ENCODE measurements around the gene FOXP1.
"Not testable (repeated sequence)": the region's sequence is repeated elsewhere in the genome, so short reads cannot be mapped to it uniquely, and the experiment has no call there.

FOXP1 gene

GRCh38 chr3:71029770-71030169 is 553.8 kb downstream of the FOXP1 start:
- intact Hi-C loops (cut with DNase I), result no loop called here
- no peak for DNase-seq

DNA sequence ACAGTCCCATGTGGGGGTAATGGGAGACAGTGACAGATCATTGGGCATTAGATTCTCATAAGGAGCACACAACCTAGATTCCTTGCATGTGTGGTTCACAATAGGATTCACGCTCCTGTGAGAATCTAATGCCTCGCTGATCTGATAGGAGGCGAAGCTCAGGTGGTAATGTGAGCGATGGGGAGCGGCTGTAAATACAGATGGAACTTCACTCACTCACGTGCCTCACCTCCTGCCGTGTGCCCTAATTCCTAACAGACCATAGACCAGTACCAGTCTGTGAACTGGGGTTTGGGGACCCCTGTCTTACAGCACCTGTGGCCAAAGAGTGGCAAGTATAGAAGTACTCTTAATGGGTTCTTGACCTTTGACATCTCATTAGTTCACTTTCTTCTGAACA is 554.7 kb downstream of the FOXP1 start:
- no peak for DNase-seq
- intact Hi-C loops (cut with DNase I), result no loop called here

- intact Hi-C loops (cut with DNase I), result no loop called here
- no peak for DNase-seq
Measured at GRCh38 chr3:71028184-71028583, 555.3 kb downstream of the FOXP1 start.

- intact Hi-C loops (cut with DNase I), result no loop called here
- DNase-seq, result no peak
Measured at GRCh38 chr3:71026634-71027578, 556.6 kb downstream of the FOXP1 start.

DNA sequence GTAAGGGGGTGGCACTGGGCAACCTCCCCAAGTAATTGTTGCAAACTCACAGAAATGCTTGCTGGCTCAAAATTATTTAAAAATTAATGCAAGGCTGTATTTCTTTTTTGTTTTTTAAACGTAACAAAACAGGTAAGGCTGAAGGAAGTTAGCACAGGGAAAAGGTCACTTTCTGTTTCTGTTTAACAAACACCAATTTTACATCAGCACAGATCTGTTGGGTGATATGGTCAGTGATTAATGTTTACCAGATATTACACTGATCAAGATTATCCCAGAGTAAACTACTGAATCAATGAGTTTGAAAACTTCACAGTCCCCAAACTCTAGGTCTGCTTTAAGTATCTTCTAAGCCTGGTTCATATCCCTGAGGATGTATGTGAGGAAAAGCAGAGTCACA is 558.0 kb downstream of the FOXP1 start:
- DNase-seq, result no peak
- intact Hi-C loops (cut with DNase I), result no loop called here

GRCh38 chr3:71025010-71025409 is 558.5 kb downstream of the FOXP1 start:
- intact Hi-C loops (cut with DNase I), result no loop called here
- DNase-seq, result no peak

- peak in 24 of 42 donors; percentile 35 to 82 (median 56) for DNase-seq
- intact Hi-C loops (cut with DNase I), result no loop called here
Measured at GRCh38 chr3:71022551-71023335, 560.8 kb downstream of the FOXP1 start.

DNA sequence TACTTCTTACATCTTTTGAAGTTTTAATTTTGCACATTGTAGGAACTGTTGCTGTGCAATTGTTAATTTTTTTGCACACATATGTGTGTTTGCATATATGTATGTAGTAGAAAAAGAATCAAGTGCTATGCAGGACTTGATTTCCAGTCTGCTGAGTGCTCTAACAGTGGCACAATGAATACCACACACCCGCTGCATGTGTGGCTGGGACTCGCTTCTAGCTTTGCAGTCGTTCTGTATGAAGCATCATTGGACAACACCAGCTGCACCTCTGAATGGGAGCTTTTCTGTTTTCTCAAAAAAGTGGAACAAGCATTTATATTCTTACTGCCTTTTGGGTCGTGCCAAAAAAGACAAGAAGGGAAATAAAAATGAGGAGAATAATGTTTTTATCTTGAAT is 564.7 kb downstream of the FOXP1 start:
- intact Hi-C loops (cut with DNase I), result loop anchor here (10.0 kb wide), 1 partner anchor 566 kb away; the partner anchor contains the start of gene FOXP1
- peak in 40 of 42 donors; percentile 30 to 82 (median 65) for DNase-seq

GRCh38 chr3:71016178-71016845 is 567.2 kb downstream of the FOXP1 start:
- DNase-seq, result no peak
- intact Hi-C loops (cut with DNase I), result loop anchor here (10.0 kb wide), 1 partner anchor 568 kb away; the partner anchor contains the start of gene FOXP1

DNA sequence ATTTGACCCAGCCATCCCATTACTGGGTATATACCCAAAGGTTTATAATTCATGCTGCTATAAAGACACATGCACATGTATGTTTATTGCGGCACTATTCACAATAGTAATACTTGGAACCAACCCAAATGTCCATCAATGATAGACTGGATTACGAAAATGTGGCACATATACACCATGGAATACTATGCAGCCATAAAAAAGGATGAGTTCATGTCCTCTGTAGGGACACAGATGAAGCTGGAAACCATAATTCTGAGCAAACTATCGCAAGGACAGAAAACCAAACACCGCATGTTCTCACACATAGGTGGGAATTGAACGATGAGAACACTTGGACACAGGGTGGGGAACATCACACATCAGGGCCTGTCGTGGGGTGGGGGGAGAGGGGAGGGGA is 568.9 kb downstream of the FOXP1 start:
- DNase-seq, result not testable (repeated sequence)
- intact Hi-C loops (cut with DNase I), result loop anchor here (10.0 kb wide), 1 partner anchor 570 kb away; the partner anchor contains the start of gene FOXP1

DNA sequence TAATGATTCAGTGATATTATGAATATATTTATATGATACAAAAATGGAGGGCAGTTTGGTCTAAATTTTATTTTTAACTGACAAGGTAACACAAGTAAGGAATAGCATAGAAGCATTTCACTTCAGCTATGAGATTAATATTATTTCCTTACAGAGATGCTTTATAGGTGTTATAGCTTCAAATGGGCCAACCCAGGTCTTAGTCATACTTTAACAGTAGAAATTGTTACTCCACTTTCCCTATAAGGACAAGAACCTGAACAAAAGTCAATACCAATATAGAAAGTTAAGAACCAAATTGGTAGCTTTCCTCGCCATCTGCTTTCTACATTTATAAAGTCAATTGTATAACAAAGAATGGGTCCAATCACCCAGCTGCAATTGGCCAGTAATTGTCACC is 570.6 kb downstream of the FOXP1 start:
- DNase-seq, result no peak
- intact Hi-C loops (cut with DNase I), result loop anchor here (10.0 kb wide), 1 partner anchor 572 kb away; the partner anchor contains the start of gene FOXP1

- no peak for DNase-seq
- intact Hi-C loops (cut with DNase I), result loop anchor here (10.0 kb wide), 1 partner anchor 573 kb away; the partner anchor contains the start of gene FOXP1
Measured at GRCh38 chr3:71011565-71012287, 571.8 kb downstream of the FOXP1 start.

DNA sequence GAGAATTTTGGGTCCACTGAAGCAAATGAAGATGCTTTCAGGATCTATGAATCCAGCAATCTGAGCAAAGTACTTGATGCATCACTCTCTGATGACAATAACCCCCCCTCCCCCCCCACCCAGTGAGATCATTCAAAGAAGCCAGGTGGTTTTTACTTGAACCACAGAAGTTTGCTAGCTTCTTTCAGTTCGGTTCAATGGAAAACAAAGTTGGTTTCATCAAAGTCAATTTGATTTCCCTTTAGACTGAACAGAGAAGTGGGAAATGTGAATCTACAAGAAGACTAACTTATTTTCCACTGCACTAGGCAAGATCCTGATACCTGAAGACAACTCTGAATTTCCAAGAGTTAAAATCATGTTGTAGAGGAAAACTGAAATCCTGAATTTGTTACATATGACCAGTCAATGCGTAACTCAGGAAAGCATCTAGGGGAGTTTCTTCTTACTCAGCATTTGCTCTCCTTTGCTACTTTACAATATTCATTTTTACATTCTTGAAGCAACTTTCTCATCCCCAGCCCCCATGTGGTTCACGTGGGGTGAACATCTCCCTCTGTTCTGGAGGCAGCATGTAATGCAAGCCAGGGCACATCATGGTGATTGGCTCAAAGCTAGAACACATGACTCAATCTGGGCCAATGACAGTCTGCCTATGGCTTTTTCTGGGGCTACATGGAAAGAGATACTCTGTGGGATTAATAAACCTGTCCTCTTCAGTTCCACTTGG is 572.6 kb downstream of the FOXP1 start:
- intact Hi-C loops (cut with DNase I), result loop anchor here (10.0 kb wide), 1 partner anchor 574 kb away; the partner anchor contains the start of gene FOXP1
- no peak for DNase-seq

DNA sequence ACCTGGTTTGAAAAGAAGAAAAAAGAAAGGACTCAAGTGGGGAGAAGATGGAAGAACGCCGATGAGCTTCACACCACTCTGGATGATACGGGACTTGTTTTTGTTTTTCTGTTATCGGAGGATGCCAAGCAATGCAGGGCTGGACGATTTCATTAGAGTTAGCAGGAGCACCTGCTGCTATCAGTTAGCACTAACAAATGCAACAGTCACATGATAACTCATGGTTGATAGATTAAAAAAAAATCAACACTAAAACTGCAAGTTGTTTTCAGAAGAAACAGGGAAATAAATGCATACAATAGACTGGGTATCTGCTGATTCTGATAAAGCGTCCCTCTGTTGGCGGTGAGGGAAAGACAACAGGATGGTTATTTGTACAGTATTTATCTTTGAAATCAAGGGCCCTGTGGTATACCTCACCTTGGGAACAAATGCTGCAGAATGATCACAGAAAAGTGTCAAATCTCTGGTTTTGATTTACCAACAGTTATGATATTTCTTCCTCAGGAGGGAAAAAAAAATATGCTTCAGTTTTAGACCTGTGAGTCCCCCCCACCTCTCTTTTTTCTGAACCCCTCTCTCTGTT is 575.1 kb downstream of the FOXP1 start:
- intact Hi-C loops (cut with DNase I), result loop anchor here (10.0 kb wide), 1 partner anchor 56 kb away; no protein-coding TSS in a partner anchor
- no peak for DNase-seq

- intact Hi-C loops (cut with DNase I), result loop anchor here (10.0 kb wide), 1 partner anchor 58 kb away; no protein-coding TSS in a partner anchor
- DNase-seq, result peak in 2 of 42 donors; percentile 27 to 35
Measured at GRCh38 chr3:71006810-71007785, 576.4 kb downstream of the FOXP1 start.

All from head of caudate nucleus (tissue), 42 donors.